Measurements from ENCODE around the gene PTGIS. TPM values are rescaled to one million over a fixed set of nuclear protein-coding genes. Genes with fewer than 3 reads are reported as not detected.

Gene PTGIS
- total and polyA plus RNA-seq, 2 of the 4 experiments (the other 2 are of a cell fraction), result 1.6 to 2.6 TPM

DNA sequence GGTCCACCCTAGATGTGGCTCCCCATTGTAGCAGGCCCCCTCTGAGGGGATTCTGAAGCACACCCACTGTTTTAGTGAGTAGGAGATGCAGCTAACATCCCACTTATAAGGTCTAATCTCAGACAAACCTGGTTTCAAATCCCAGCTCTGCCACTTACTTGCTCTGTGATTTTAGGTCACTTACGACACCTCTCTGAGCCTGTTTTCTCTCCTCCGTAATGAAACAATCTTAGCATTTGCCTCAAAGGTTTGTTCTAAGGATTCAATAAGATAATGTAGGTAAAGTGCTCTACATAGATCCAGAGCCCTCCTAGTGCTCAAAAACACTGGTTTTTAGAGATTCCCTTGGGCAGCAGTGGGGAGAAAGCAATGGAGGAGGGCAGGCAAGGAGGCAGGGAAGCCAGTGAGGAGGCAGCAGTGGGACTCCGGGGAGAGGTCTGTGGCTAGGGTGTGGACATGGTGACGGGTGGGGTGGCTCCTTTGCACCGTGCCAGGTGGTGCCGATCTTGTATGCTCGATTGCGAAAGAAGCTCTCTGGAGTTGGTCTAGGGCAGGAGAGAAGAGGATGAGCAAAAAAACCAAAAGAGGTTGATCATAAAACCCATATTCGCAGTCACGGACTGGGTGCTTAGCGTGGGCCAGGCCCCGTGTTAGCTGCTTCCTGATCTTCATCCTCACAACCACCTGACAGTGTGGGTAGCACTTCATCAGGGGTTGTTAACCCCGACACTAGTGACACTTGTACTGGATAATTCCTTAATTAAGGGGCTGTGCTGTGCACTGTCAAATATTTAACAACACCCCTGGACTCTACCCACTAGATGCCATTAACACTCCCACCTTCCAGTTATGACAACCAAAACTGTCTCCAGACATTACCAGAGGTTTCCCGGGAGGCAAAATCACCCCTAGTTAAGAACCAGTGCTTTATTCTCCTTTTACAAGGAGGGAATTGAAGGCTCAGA lies 16.8 kb upstream of the PTGIS start:
- ATAC-seq (ENCODE audit: low read depth), result no peak

More for the DNA sequence above, 16.8 kb upstream of the PTGIS start:
- intact Hi-C loops (cut with micrococcal nuclease) (no loop called here), dilution Hi-C loops (cut with HindIII; ENCODE audit: low sequenced_read_pairs, unreplicated experiment) (no loop called here), in situ Hi-C loops (cut with MboI; ENCODE audit: low sequenced_read_pairs) (no loop called here)
- WGBS, 2 experiments (ENCODE audit: extremely low coverage in 2 of 2, insufficient read length in 1 of 2), result 86% methylated on average over 5 of the region's 14 CpGs; no CpG with 5 or more reads in 1 of the 2 experiments
- peak overlapping the region; percentile 49; the same call in 1 of the 2 replicates for H2AK5ac ChIP-seq (ENCODE audit: low read depth, low read length)
- peaks cover 6% of the 10 kb centered on the region for H3K9me1 ChIP-seq (ENCODE audit: insufficient read depth, low read length)
- peak overlapping the region; percentile 29 for H2BK20ac ChIP-seq (ENCODE audit: low read depth, low read length)
- CTCF ChIA-PET, result no interaction called here
- no peaks in the 10 kb centered on the region for H4K20me1 ChIP-seq (ENCODE audit: insufficient read depth, low read length)
- peaks cover 11% of the 10 kb centered on the region for H3K9me3 ChIP-seq (ENCODE audit: control insufficient read depth, insufficient read depth, low read length)
- H2BK120ac ChIP-seq (ENCODE audit: low read depth, low read length), result peak overlapping the region; percentile 50; the same call in 1 of the 2 replicates
- H3K79me1 ChIP-seq (ENCODE audit: low read depth in 1 of 2, low read length in 2 of 2), result no peaks in the 10 kb centered on the region
- peak overlapping the region; percentile 0; the same call in 1 of the 2 replicates for H3K9ac ChIP-seq (ENCODE audit: low read depth, low read length)
- H3K27me3 ChIP-seq (ENCODE audit: control insufficient read depth, insufficient read depth, low read length), result no peaks in the 10 kb centered on the region
- no peaks in the 10 kb centered on the region for H3K36me3 ChIP-seq (ENCODE audit: control insufficient read depth, insufficient read depth, low read length)
- peak overlapping the region; percentile 91 for H4K91ac ChIP-seq (ENCODE audit: insufficient read depth, low read depth, low read length)
- no peak overlapping the region for H2AK9ac ChIP-seq (replicated peaks; ENCODE audit: low read depth, low read length, poor library complexity)
- peak overlapping the region; percentile 10 for H3K18ac ChIP-seq (ENCODE audit: low read depth, low read length)
- no peak overlapping the region for H3K4me2 ChIP-seq (ENCODE audit: low read depth, low read length)
- no peak for DNase-seq
- no peak overlapping the region for H3K4me3 ChIP-seq (ENCODE audit: insufficient read depth, low read depth, low read length)
- peak overlapping the region; percentile 42; the same call in 1 of the 2 replicates for H3K27ac ChIP-seq (ENCODE audit: insufficient read depth, low read length)
- H3K4me1 ChIP-seq (ENCODE audit: control insufficient read depth, insufficient read depth, low read length), result peaks cover 45% of the 10 kb centered on the region
- peak overlapping the region; percentile 45 for H2BK5ac ChIP-seq (ENCODE audit: low read depth, low read length, poor library complexity, severe bottlenecking)
- POLR2A ChIA-PET (ENCODE audit: unreplicated experiment), result no interaction called here
- peak overlapping the region; percentile 19 to 27; a peak in 3 of 4 replicates for H4K8ac ChIP-seq (ENCODE audit: low read depth in 2 of 2, low read length in 2 of 2)
- 0 out of 2 replicates have a peak overlapping the region, but pooled peaks have one; percentile 14 for H3K14ac ChIP-seq (replicated peaks; ENCODE audit: low read depth, low read length)
- BruUV-seq (replicated peaks), result no TSS peak
- TF ChIP-seq CHD1 (IDR thresholded peaks at IDR 0.05; ENCODE audit: low read depth, low read length) (no peak), CEBPB (IDR thresholded peaks at IDR 0.05; ENCODE audit: low read depth, low read length) (peak; percentile 72), RCOR1 (IDR thresholded peaks at IDR 0.05; ENCODE audit: insufficient replicate concordance, low read length) (no peak)
- TF ChIP-seq, protein P1, sequence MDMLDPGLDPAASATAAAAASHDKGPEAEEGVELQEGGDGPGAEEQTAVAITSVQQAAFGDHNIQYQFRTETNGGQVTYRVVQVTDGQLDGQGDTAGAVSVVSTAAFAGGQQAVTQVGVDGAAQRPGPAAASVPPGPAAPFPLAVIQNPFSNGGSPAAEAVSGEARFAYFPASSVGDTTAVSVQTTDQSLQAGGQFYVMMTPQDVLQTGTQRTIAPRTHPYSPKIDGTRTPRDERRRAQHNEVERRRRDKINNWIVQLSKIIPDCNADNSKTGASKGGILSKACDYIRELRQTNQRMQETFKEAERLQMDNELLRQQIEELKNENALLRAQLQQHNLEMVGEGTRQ (IDR thresholded peaks at IDR 0.05; ENCODE audit: low read depth, low read length), result no peak
- H3K56ac ChIP-seq (ENCODE audit: extremely low read depth, insufficient read depth, low read length), result 0 out of 2 replicates have a peak overlapping the region, but pooled peaks have one; percentile 20
- peak overlapping the region; percentile 8; the same call in 1 of the 2 replicates for H3K23ac ChIP-seq (ENCODE audit: low read depth, low read length)
- peak overlapping the region; percentile 62 for H3K4ac ChIP-seq (ENCODE audit: low read depth, low read length)
- peak overlapping the region; percentile 80 for H4K5ac ChIP-seq (ENCODE audit: low read depth, low read length)
- no peak overlapping the region for H2AFZ ChIP-seq (replicated peaks; ENCODE audit: low read length, poor library complexity)
- peak overlapping the region; percentile 57; the same call in 1 of the 3 replicates for H2BK15ac ChIP-seq (ENCODE audit: low read depth, low read length)
